KOPT-K1 (cell line): ENCODE results near the gene OR4K1.
"Not testable (repeated sequence)": the region's sequence is repeated elsewhere in the genome, so short reads cannot be mapped to it uniquely, and the experiment has no call there.

ENCODE experiments used
- H3K27ac ChIP-seq: fragments of 200-600 bp; sonication (generic); 2 replicates; pipeline ENCODE4 v1.5.1; 2016; ENCODE audit warnings: antibody characterized with exemption, mild to moderate bottlenecking, low read depth, low read length; ENCODE audit not compliant: poor library complexity, severe bottlenecking
- H3K36me3 ChIP-seq: fragments of 200-600 bp; sonication (generic); 2 replicates; pipeline ENCODE4 v1.5.1; 2017; ENCODE audit warnings: antibody characterized with exemption, mild to moderate bottlenecking, low read length, moderate library complexity; ENCODE audit not compliant: insufficient read depth
- H3K9me3 ChIP-seq: fragments of 200-600 bp; sonication (generic); 2 replicates; pipeline ENCODE4 v1.5.1; 2017; ENCODE audit warnings: antibody characterized with exemption, low read length, mild to moderate bottlenecking; ENCODE audit not compliant: insufficient read depth, poor library complexity, severe bottlenecking

Gene OR4K1, protein sequence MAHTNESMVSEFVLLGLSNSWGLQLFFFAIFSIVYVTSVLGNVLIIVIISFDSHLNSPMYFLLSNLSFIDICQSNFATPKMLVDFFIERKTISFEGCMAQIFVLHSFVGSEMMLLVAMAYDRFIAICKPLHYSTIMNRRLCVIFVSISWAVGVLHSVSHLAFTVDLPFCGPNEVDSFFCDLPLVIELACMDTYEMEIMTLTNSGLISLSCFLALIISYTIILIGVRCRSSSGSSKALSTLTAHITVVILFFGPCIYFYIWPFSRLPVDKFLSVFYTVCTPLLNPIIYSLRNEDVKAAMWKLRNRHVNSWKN

DNA sequence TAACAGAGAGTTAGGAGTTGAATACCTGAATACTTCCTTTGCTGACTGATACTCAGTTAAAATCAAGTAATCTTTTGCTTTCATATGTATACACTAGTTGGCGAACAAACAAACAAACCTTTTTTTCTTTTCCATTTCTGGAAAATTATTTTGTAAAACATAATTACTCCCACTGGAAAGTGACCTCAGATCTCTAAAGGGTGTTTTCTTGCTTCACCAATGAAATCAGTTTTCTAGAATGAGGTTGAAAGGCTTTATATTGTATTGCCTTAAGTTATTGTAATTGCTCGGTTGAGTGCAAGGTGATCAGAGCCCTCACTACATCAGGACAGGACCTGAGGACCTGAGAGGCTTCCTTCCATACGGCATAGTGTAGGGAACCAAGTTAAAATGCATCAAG, at the start of gene OR4K1:
Gene OR4K1, plus strand, starts transcription at position 301 of the 400 bp plus-strand sequence. CDS start 4,750 bp downstream, outside the sequence.
- no peaks in the 10 kb centered on the region for H3K9me3 ChIP-seq
- H3K36me3 ChIP-seq: no peaks in the 10 kb centered on the region
- H3K27ac ChIP-seq: no peak within 1 kb of the TSS

DNA sequence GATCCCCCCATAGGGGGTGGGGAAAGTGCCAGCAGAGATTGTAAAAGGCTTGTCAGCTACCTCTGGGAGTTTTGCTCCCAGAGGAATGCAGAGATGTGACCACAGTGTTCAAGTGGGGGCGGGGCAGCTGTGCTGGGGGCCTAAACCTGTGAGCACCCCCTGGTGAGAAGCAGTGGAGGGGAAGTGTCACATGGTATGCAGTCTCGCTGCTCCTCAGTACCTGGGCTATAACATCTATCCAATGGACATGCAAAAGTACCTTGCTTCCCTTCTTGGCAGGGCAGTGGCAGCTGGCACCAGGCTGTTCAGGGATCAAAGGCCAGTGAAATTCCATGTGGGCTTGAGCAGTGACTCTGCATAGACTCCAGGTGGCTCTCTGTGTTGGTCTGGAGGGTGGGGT, 35.4 kb upstream of the OR4K1 start:
- H3K27ac ChIP-seq: no peak overlapping the region
- peaks cover 32% of the 10 kb centered on the region for H3K9me3 ChIP-seq
- no peaks in the 10 kb centered on the region for H3K36me3 ChIP-seq

DNA sequence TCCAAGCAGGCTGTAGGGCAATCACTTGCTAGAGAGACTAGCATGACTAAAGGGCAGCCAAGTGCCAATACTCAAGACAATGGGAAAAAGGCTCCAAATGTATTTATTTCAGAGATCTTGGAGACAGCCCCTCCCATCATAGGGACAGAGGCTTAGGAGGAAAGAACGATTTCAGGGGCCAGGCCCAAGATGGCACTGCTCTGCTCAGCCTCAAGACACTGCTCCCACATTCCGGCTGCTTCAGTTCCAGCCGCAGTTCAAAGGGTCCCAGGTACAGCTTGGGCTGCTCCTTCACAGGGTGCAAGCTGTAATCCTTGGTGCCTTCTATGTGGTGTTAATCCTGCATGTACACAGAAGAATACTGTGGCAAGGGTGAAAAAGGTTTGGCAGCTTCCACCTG, 29.7 kb upstream of the OR4K1 start:
- Histone ChIP-seq H3K27ac (no peak overlapping the region), H3K9me3 (peaks cover 11% of the 10 kb centered on the region), H3K36me3 (no peaks in the 10 kb centered on the region)

DNA sequence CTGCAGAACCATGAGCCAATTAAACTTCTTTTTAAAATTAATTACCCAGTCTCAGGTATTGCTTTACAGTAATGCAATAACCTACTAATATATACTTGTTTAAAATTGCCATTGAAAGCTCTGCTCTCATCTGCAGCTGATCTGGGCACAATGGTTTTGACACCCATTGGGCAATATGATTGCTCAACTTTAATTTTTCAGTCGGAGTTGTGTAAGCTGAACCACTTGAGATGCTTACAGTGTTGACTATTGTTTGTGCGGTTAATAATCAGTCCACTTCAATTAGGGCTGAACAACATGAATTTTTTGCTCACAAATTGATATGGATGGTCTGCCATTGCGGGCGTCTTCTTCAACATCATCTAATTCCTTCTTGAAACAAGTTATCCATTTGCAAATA, 28.3 kb upstream of the OR4K1 start:
- Histone ChIP-seq H3K9me3 (no peaks in the 10 kb centered on the region), H3K36me3 (no peaks in the 10 kb centered on the region), H3K27ac (no peak overlapping the region)

DNA sequence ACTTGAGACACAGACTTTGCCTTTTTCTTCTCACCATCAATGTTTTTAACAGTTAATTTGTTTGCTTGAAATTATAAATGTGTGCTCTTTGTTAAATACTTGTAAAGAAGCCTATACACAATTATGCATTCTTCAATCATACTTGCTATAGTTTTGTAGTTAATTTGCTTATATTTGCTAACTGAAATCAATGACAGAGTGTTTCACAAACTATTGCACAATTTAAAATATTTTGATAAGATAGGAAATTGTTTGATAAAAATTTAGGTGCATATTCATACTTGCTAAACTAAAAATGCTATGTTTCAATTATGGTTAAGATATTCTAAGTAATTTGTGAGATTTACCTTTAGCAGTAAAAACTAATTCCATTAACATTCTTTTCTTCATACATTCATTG, 24.1 kb upstream of the OR4K1 start:
- Histone ChIP-seq H3K27ac (no peak overlapping the region), H3K9me3 (no peaks in the 10 kb centered on the region), H3K36me3 (no peaks in the 10 kb centered on the region)

DNA sequence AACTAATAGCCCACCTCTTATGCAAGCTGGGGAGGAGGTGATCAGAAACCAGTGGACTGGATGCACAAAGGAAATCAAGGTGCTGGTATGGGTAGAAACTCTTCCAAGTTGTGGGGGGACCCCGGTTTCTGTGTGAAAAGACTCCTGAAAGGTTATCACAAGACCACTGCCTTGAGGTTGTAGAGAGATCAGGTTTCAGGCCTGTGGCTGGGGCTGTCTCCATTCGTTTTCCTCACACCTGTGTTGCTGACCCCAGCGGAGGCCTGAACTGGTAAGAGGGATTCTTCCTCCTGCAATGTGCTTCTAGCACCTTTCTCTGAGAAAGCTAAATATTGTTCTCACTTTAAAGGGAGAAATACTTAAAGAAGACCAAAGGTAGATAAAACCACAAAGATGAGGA, 19.6 kb upstream of the OR4K1 start:
- H3K27ac ChIP-seq: no peak overlapping the region
- H3K9me3 ChIP-seq: no peaks in the 10 kb centered on the region
- H3K36me3 ChIP-seq: no peaks in the 10 kb centered on the region

DNA sequence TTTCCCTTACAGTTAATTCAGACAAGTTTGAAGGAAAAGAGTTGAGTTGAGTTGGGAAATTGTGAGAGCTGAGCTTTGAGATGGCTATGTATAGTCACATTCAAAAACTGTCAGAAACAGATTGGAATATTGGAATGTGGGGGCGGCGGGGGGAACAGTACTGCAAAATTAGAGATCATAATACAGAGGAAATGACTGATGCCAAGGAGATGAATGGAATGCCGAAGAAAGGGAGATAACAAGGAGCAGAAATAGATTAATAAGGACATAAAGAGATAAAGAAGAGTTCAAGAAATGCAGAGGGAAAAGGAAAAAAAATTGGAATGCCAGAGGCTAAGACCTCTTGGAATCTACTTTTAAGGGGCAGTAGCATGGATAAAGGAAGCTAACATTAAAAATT, 13.5 kb upstream of the OR4K1 start:
- no peaks in the 10 kb centered on the region for H3K9me3 ChIP-seq
- H3K27ac ChIP-seq: no peak overlapping the region
- H3K36me3 ChIP-seq: no peaks in the 10 kb centered on the region

DNA sequence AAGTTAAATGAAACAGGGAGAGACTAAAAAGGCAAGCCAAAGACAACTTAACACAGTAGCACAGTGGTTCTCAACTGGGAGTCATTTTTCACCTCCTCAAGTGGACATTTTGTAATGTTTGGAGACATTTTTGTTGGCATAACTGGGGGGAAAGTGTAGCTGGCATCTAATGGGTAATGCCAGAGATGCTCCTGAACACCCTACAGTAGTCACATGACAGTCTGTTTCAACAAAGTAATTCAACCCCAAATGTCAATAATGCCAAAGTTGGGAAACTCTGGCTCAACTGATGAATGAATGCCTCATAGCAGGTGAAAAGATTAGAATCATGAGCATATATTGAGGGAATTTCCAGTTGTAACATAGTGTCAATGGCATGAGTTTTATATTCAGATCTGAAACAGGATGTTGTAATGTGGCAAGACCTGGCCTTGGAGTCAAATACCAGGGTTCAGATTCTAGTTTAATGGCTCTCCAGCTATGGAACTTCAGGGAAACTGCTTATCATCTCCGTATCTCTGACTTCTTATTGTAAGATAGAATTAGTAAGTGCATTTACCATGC, 12.7 kb upstream of the OR4K1 start:
- Histone ChIP-seq H3K27ac (no peak overlapping the region), H3K36me3 (no peaks in the 10 kb centered on the region), H3K9me3 (no peaks in the 10 kb centered on the region)

DNA sequence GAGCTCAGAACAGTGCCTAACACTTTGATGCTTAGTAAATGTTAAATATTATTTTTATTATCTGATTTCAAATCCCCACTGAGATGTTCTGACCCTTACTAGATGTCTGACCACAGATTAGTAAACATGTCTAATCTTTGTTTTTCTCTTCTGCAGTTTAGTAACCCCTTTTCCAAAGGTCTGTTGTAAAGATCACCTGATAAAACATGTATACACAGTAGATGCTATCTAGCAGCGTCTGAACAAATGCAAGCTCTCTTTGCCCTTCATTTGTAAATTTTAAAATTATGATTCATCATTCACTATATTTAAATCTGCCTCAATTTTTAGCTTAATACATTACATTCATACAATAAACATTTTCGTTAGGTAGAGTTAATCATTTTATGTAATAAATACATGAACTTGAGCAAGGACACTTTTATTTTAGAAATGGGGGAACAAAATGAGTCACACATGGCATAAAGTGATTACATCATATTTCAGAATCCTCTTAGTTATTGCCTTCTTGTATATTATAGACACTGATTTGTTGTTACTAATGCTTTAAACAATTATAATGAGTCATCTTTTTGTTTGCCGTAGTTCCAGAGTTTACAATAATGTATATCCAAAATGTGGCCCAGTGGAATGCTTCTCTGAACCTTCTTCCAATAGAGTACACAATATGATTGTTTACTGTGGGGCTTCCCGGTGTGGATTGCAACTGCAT, 12.0 kb upstream of the OR4K1 start:
- H3K9me3 ChIP-seq: no peaks in the 10 kb centered on the region

DNA sequence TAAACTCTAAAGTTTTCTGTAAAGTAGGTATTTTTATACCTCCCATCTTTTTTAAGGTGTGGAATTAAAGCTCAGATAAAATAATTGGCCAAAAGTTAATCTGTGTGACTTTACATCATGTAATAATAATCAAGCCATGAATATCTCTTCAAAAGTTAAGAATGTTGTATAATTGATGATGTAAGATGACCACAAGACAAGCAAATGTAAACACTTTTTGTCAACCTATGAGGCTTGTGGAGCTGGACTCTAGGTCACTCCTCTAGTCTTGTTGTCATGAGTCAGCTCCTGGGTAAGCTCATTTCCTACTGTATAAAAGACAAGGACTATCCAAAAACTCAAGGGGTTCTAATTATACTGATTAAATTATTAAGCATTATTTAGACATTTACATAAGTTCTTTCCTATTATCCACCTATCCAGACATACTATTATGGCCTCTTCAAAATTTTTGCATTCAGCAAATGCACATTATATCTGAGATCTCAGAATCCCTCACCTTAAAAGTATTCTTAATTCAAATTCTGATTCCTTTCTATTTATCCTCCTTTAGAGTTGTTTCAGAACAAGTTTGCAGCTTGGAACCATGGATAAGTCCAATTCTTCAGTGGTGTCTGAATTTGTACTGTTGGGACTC, 10.6 kb upstream of the OR4K1 start, which contains the start of gene OR4K5:
Gene OR4K5, plus strand, starts transcription at position 587 of the 637 bp plus-strand sequence. Its CDS starts 0 bp downstream, at position 587.
- Histone ChIP-seq H3K9me3 (no peaks in the 10 kb centered on the region), H3K27ac (no peak within 1 kb of the TSS), H3K36me3 (no peaks in the 10 kb centered on the region)

More for the DNA sequence above, 12.0 kb upstream of the OR4K1 start:
- no peak overlapping the region for H3K27ac ChIP-seq
- no peaks in the 10 kb centered on the region for H3K36me3 ChIP-seq

DNA sequence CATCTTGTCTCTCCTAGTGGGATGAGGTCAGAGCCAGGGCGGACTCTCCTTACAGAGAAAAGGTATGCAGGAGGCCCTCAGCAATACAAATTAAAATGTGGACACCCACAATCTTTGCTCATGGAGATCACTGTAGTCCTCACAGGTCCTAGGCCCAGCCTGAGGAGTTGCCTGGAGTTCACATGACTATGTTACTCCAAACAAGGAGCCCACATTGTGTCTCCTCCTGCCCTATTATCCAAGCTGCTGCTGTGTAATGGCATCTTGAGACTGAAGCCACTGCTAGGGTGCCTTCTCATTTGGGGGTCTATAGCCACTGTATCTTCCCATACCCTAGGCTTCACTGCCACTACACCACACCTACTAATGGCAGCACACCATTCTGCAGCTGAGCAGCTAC, 11.0 kb downstream of the OR4K1 start:
- Histone ChIP-seq H3K9me3 (no peaks in the 10 kb centered on the region), H3K36me3 (no peaks in the 10 kb centered on the region), H3K27ac (no peak overlapping the region)

DNA sequence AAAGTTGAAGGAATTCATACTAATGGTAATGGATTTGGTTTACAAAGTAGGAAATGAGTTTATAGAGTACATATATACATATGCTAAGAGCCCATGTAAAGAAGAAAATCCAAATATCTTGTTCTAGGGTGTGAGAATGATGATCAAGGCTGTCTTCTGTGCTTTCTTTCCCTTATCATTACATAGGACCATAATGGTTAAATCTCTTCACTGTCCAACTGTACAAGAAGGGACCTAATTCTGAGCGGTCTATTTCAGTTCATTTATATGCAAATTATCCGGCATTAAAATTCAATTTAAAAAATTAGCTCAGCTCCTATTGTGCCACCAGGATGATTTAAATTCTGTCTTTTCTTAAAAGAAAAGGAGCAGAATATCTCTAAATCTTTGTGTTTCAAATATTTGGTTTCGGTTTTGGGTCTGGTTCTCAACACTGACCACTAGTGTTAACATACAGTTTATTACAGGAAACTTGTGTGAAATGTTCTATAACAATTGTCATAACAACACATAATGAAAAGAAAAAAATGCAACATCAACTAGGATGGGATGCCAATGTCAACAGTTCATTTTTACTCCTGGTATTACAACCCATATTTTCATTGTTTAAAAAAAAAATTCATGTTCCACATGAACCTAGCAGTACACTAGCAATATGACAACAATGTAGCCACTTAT, 16.8 kb downstream of the OR4K1 start:
- Histone ChIP-seq H3K27ac (no peak overlapping the region), H3K9me3 (no peaks in the 10 kb centered on the region), H3K36me3 (no peaks in the 10 kb centered on the region)

DNA sequence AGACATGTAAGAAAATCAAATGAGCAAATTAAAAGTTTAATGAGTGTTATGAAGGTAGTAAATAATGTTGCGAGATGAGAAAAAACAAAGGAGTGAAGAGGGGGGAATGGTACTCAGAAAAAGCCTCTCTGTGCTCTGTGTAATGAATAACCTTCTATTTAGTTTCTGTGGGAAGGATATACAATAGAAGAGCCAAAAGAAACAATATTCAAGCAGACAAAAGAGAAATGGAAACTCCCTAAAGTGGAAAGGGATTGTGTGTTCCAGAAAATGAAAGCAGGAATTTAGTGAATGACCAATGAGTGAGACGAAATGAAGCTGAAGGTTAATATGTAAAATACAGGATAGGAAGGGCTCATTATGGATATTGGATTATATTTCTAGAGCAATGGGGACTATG, 18.5 kb downstream of the OR4K1 start:
- Histone ChIP-seq H3K36me3 (no peaks in the 10 kb centered on the region), H3K27ac (no peak overlapping the region), H3K9me3 (no peaks in the 10 kb centered on the region)

DNA sequence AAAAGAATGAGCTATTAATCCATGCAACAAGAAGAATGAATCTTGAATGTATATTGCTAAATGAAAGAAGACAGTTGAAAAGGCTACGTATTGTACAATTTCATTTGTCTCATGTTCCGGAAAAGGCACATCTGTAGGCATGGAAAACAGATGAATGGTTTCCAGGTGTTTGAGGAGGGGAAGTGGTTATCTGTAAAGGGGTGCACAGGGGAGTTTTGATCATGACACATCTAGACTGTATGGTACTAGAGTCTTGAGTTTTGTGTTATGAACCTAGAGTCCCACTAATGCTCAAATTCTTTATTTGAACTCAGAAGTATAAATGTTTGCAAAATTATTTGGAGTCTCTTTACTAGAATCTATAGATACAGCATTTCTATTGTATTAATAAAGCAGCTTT, 39.0 kb downstream of the OR4K1 start:
- not testable (repeated sequence) for H3K9me3 ChIP-seq, H3K27ac ChIP-seq, H3K36me3 ChIP-seq

DNA sequence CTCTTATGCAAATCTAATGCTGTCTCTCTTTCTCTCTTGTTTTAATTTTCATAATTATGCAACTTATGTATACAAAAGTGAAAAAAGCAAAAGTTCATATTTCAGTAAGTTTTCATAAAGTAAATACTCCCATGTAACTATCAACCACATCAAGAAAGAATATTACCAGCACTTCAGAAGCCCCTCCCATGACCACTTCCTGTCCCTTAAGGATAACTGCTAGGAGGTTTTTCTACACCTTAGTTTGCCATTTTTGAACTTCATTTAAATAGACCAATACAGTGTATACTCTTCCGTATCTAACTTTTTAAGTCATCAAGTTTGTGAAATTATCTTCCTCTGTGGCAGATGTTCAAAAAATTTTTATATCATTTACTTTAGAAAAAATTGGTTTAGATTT, 44.1 kb downstream of the OR4K1 start:
- Histone ChIP-seq H3K9me3 (no peaks in the 10 kb centered on the region), H3K27ac (no peak overlapping the region), H3K36me3 (no peaks in the 10 kb centered on the region)
